HUES64 (cell line): ENCODE data around the gene LPP.

Experiments used
- H3K27ac ChIP-seq: 2 replicates; pipeline ENCODE4 v1.7.0; 2013; ENCODE audit warnings: low read depth, low read length, inconsistent platforms
- H3K27me3 ChIP-seq: 2 replicates; pipeline ENCODE4 v1.6.1; 2013; ENCODE audit warnings: mild to moderate bottlenecking, low read length; ENCODE audit not compliant: insufficient read depth
- H3K36me3 ChIP-seq: 2 replicates; pipeline ENCODE4 v1.6.1; 2013; ENCODE audit warnings: mild to moderate bottlenecking, low read length; ENCODE audit not compliant: insufficient read depth
- H3K4me1 ChIP-seq: 2 replicates; pipeline ENCODE4 v1.6.1; 2013; ENCODE audit warnings: mild to moderate bottlenecking, low read length, moderate library complexity; ENCODE audit not compliant: insufficient read depth
- H3K4me3 ChIP-seq: 2 replicates; pipeline ENCODE4 v1.5.1; 2013; ENCODE audit warnings: mild to moderate bottlenecking, low read length, moderate library complexity
- H3K9ac ChIP-seq: 2 replicates; pipeline ENCODE4 v1.6.1; 2013; ENCODE audit warnings: mild to moderate bottlenecking, low read depth, low read length
- H3K9me3 ChIP-seq: 2 replicates; pipeline ENCODE4 v1.6.1; 2013; ENCODE audit warnings: low read depth, low read length; ENCODE audit not compliant: insufficient read depth
- WGBS: fragments of 150-250, 120-280 bp; methylation state at CpG from one replicate; pipeline ENCODE4 v1.1.7; 2013; ENCODE audit warnings: missing lambda C conversion rate; 5-methylcytosine and 5-hydroxymethylcytosine counted together

LPP gene

GRCh38 chr3:188337232-188337631 is 183.3 kb downstream of the LPP start:
- no peak overlapping the region for H3K9ac ChIP-seq
- H3K4me1 ChIP-seq = no peaks in the 10 kb centered on the region
- no peaks in the 10 kb centered on the region for H3K9me3 ChIP-seq
- no peak overlapping the region for H3K4me3 ChIP-seq
- no peak overlapping the region for H3K27ac ChIP-seq
- no peaks in the 10 kb centered on the region for H3K27me3 ChIP-seq
- no peaks in the 10 kb centered on the region for H3K36me3 ChIP-seq
- 93% methylated on average over 4 of the region's 4 CpGs for WGBS

GRCh38 chr3:188338086-188338485 is 184.1 kb downstream of the LPP start:
- H3K27ac ChIP-seq = no peak overlapping the region
- H3K4me3 ChIP-seq = no peak overlapping the region
- no peaks in the 10 kb centered on the region for H3K36me3 ChIP-seq
- H3K4me1 ChIP-seq = no peaks in the 10 kb centered on the region
- H3K27me3 ChIP-seq = no peaks in the 10 kb centered on the region
- no peak overlapping the region for H3K9ac ChIP-seq
- no peaks in the 10 kb centered on the region for H3K9me3 ChIP-seq

GRCh38 chr3:188339410-188340295 is 185.7 kb downstream of the LPP start:
- no peak overlapping the region for H3K4me3 ChIP-seq
- H3K4me1 ChIP-seq = no peaks in the 10 kb centered on the region
- H3K9me3 ChIP-seq = no peaks in the 10 kb centered on the region
- no peak overlapping the region for H3K9ac ChIP-seq
- 86% methylated on average over 11 of the region's 11 CpGs for WGBS
- H3K27me3 ChIP-seq = no peaks in the 10 kb centered on the region
- H3K36me3 ChIP-seq = no peaks in the 10 kb centered on the region
- H3K27ac ChIP-seq = no peak overlapping the region

- no peaks in the 10 kb centered on the region for H3K36me3 ChIP-seq
- 92% methylated on average over 2 of the region's 2 CpGs for whole genome bisulfite sequencing
- H3K9ac ChIP-seq = no peak overlapping the region
- no peaks in the 10 kb centered on the region for H3K4me1 ChIP-seq
- H3K9me3 ChIP-seq = no peaks in the 10 kb centered on the region
- H3K27me3 ChIP-seq = no peaks in the 10 kb centered on the region
- H3K27ac ChIP-seq = no peak overlapping the region
- no peak overlapping the region for H3K4me3 ChIP-seq
Observed at GRCh38 chr3:188341501-188341900, 187.5 kb downstream of the LPP start.

- H3K4me3 ChIP-seq = no peak overlapping the region
- no peak overlapping the region for H3K27ac ChIP-seq
- 98% methylated on average over 7 of the region's 9 CpGs for WGBS
- no peaks in the 10 kb centered on the region for H3K27me3 ChIP-seq
- no peaks in the 10 kb centered on the region for H3K36me3 ChIP-seq
- no peaks in the 10 kb centered on the region for H3K9me3 ChIP-seq
- H3K4me1 ChIP-seq = no peaks in the 10 kb centered on the region
- H3K9ac ChIP-seq = no peak overlapping the region
Observed at GRCh38 chr3:188342991-188343732, 189.2 kb downstream of the LPP start.

GRCh38 chr3:188343894-188344293 is 189.9 kb downstream of the LPP start:
- H3K4me1 ChIP-seq = peaks cover 5% of the 10 kb centered on the region; the same call in 1 of the 2 replicates
- H3K4me3 ChIP-seq = no peak overlapping the region
- WGBS = 91% methylated on average over 5 of the region's 5 CpGs

GRCh38 chr3:188345223-188345622 is 191.3 kb downstream of the LPP start:
- Histone ChIP-seq H3K4me1 (peaks cover 6% of the 10 kb centered on the region; the same call in 1 of the 2 replicates), H3K36me3 (no peaks in the 10 kb centered on the region), H3K4me3 (no peak overlapping the region), H3K9me3 (no peaks in the 10 kb centered on the region), H3K9ac (no peak overlapping the region), H3K27me3 (no peaks in the 10 kb centered on the region), H3K27ac (no peak overlapping the region)
- whole genome bisulfite sequencing = 97% methylated on average over 3 of the region's 5 CpGs

More at GRCh38 chr3:188343894-188344293, 189.9 kb downstream of the LPP start:
- Histone ChIP-seq H3K9ac (no peak overlapping the region), H3K36me3 (no peaks in the 10 kb centered on the region), H3K27me3 (no peaks in the 10 kb centered on the region), H3K9me3 (no peaks in the 10 kb centered on the region), H3K27ac (no peak overlapping the region)

GRCh38 chr3:188348435-188349244 is 194.7 kb downstream of the LPP start:
- no peak overlapping the region for H3K4me3 ChIP-seq
- no peaks in the 10 kb centered on the region for H3K9me3 ChIP-seq
- peaks cover 6% of the 10 kb centered on the region; the same call in 1 of the 2 replicates for H3K4me1 ChIP-seq
- no peaks in the 10 kb centered on the region for H3K36me3 ChIP-seq
- WGBS = 90% methylated on average over 9 of the region's 9 CpGs
- no peaks in the 10 kb centered on the region for H3K27me3 ChIP-seq
- H3K27ac ChIP-seq = no peak overlapping the region
- H3K9ac ChIP-seq = no peak overlapping the region

GRCh38 chr3:188349351-188349901 is 195.5 kb downstream of the LPP start:
- Histone ChIP-seq H3K9ac (no peak overlapping the region), H3K27me3 (no peaks in the 10 kb centered on the region), H3K36me3 (no peaks in the 10 kb centered on the region), H3K4me3 (no peak overlapping the region), H3K4me1 (peaks cover 6% of the 10 kb centered on the region; the same call in 1 of the 2 replicates), H3K27ac (no peak overlapping the region), H3K9me3 (no peaks in the 10 kb centered on the region)
- 86% methylated on average over 7 of the region's 7 CpGs for WGBS

- H3K9ac ChIP-seq = no peak overlapping the region
- no peak overlapping the region for H3K4me3 ChIP-seq
- H3K27me3 ChIP-seq = no peaks in the 10 kb centered on the region
- no peaks in the 10 kb centered on the region for H3K9me3 ChIP-seq
- no peak overlapping the region for H3K27ac ChIP-seq
- H3K36me3 ChIP-seq = no peaks in the 10 kb centered on the region
- H3K4me1 ChIP-seq = peaks cover 6% of the 10 kb centered on the region; the same call in 1 of the 2 replicates
- 60% methylated on average over 4 of the region's 4 CpGs for WGBS
Observed at GRCh38 chr3:188349933-188350332, 196.0 kb downstream of the LPP start.
